GM12873 (cell line): ENCODE data around the gene CNTN4.

ENCODE experiments used
- CTCF ChIP-seq: IDR thresholded peaks from 2 replicates; pipeline ENCODE4 v1.5.1; 2012; ENCODE audit warnings: low read depth, mild to moderate bottlenecking, moderate library complexity, low read length, control low read depth; ENCODE audit not compliant: insufficient read depth; ENCODE audit errors: missing control alignments

The CNTN4 gene

DNA sequence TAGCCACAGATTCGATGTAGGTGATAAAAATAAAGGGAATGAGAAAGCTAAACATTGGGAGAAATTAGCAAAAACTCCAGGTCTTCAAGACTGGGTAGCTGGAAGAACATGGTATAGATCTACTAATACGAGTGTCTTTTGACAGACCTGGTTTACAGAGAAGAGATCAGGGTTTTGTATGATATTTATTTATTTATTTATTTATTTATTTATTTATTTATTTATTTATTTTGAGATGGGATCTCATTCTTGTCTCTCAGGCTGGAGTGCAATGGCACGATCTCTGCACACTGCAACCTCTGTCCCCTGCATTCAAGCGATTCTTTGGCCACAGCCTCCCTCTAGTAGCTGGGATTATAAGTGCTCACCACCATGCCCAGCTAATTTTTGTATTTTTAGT is 448.4 kb downstream of the CNTN4 start:
- TF ChIP-seq CTCF, result no peak

GRCh38 chr3:2554656-2555055 is 456.0 kb downstream of the CNTN4 start:
- TF ChIP-seq CTCF, result no peak

- no peak for TF ChIP-seq CTCF
These were observed 460.1 kb downstream of the CNTN4 start for GRCh38 chr3:2558796-2559195.

DNA sequence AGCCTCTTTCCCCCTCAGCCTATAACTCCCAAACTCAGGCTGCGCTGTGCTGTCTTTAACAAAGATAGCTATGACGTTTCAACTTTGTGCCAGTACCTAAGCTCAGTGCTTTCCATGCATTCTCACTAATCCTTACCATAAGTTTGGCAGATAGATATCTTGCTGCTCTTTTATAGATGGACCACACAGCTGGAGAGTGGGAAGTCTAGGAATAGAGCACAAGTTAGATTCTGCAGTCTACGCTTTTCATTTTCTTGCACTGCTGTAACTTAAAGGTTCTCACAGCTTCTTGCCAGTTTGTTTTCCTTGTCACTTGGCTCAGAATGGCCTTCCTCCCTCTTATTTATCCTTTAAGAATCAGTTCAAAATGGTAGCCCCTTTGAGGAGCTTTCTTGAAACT is 468.8 kb downstream of the CNTN4 start:
- no peak for TF ChIP-seq CTCF

DNA sequence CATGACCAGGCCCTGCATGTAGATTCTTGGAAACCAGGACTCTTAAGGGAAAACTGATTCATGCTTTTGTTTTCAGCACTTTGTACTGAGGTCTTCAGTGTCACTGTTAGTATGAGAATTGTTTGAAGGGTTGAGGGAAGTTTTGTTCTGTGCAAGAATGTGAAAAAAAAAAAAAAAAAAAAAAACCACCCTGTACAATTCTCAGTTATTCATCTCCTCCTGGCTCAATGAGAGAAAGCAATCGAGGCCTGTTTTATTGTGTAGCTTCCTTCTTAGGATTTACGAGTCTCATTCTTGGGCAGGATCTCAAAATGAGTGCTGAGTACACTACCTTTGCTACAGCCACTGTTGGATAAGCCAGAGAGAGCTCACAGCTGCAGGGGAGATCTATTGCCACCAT is 469.5 kb downstream of the CNTN4 start:
- TF ChIP-seq CTCF, result no peak

DNA sequence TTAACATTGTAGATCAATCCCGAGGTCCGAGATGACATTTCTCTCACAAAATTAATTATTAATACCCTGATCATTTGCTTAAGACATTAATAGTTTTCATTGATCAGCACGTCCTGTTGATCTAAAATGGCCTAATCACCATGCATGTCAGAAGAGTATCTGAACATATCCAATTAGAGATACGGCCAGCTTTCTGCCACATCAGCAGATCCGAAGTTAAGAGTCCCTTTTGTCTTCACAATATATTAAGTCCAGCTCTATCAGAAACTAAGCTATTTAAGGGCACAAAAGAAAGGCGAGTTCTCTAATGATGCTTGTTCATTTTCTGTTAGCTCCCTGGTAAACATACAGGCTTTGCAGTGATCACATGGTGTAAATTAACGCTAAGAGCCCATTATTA is 470.3 kb downstream of the CNTN4 start:
- no peak for TF ChIP-seq CTCF

DNA sequence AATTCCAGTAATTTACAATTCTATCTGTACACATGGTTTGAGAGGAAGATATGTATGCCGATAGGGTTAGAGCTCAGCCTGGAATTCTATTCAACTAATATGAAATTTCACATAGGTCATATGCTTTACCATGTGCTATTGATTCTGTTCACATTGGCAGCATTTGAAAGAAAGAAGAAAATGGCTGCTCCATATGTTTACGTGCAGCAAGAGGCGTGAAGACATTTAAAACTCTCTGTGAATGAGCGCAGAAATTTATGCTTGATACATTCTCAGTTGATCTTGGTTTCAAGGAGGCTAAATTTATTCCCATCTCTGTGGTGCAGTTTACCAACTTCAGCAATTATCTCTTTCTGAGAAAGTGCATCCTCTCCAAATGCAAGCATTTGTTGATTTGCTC is 478.9 kb downstream of the CNTN4 start:
- TF ChIP-seq CTCF, result no peak

DNA sequence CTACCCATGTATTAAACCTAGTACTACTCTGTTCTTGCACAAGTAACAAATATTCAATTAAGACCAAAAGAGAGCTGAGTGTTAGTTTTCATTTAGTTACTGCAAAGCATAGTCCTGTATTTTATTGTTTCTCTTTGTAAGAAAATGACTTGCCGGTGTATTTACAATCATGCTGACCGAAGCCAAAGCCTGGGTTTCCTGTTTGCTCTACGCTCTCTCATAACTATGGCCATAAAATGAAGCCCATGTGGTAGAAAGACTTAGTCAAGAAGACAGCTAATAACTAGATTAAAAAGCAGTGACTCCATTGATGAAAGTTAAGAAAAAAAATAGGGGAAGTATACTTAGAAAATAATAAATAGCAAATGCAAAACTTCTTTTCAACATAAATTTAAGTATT is 479.9 kb downstream of the CNTN4 start:
- TF ChIP-seq CTCF, result no peak
